H1 (cell line): ENCODE measurements around the gene DCP1A. TPM values are rescaled to one million over a fixed set of nuclear protein-coding genes. Genes with fewer than 3 reads are reported as not detected.

ENCODE experiments used
- RXRA ChIP-seq: IDR thresholded peaks from 2 replicates; pipeline ENCODE4 v1.6.1; 2011; ENCODE audit warnings: low read depth, mild to moderate bottlenecking, low read length, moderate library complexity; ENCODE audit not compliant: insufficient read depth
- SIN3A ChIP-seq, 2 experiments: IDR thresholded peaks in 1 of 2; conservative IDR thresholded peaks in 1 of 2; 2 replicates each; pipeline ENCODE4 v1.6.1; 2011 to 2012; ENCODE audit warnings: low read length in 2 of 2, improper control_type of control experiment in 1 of 2, low read depth in 1 of 2, mild to moderate bottlenecking in 1 of 2
- polyA plus RNA-seq, 7 experiments: library from polyadenylated mRNA; depleted of rRNA in 3 of 7; stranded (reverse) in 5 of 7; unstranded in 2 of 7; fragments of >200 nt in 5 of 7; fragments of 200-250 nt in 2 of 7; gene quantifications; 1 replicate in 5 of 7; 2 replicates in 1 of 7; 4 replicates in 1 of 7; pipeline versions ENCODE4 v1.2.1 to v1.2.3, GENCODE V29; 2011 to 2013; ENCODE audit warnings: missing spikeins in 2 of 7, mixed read lengths in 2 of 7
- total RNA-seq: library from RNA; stranded (reverse); fragmentation: NEBNext Ultra II Directional; extraction: Animal tissue kit (Norgen Biotek cat#: 25700); gene quantifications from 2 replicates; pipeline ENCODE4 v1.2.1, GENCODE V29; 2021
- TF ChIP-seq, protein P1 (sequence below): fragments of 300-600 bp; sonication (generic); IDR thresholded peaks from 2 replicates; pipeline ENCODE4 v1.7.1; 2012; ENCODE audit warnings: low read length, moderate library complexity, mild to moderate bottlenecking, inconsistent platforms; ENCODE audit not compliant: insufficient replicate concordance

The DCP1A gene
- total and polyA plus RNA-seq, 2 of the 8 experiments (the other 6 are each of a cell fraction or from before 2014, with no cell fraction given) = 13.2 to 15.9 TPM

DNA sequence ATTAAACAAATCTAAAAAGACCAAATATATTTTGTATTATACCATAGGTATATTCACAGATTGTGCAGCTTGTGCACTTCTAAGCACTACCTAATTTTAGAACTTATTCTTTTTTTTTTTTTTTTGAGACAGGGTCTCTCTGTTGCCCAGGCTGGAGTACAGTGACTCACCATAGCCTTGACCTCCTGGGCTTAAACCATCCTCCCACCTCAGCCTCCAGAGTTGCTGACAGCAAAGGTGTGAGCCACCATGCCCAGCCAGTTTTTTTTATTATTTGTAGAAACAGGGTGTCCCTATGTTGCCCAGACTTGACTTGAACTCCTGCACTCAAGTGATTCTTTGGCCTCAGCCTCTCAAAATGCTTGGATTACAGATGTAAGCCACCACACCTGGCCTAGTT lies 79.6 kb downstream of the DCP1A start (continued):
- no peak for TF ChIP-seq RXRA
- TF ChIP-seq, protein P1, sequence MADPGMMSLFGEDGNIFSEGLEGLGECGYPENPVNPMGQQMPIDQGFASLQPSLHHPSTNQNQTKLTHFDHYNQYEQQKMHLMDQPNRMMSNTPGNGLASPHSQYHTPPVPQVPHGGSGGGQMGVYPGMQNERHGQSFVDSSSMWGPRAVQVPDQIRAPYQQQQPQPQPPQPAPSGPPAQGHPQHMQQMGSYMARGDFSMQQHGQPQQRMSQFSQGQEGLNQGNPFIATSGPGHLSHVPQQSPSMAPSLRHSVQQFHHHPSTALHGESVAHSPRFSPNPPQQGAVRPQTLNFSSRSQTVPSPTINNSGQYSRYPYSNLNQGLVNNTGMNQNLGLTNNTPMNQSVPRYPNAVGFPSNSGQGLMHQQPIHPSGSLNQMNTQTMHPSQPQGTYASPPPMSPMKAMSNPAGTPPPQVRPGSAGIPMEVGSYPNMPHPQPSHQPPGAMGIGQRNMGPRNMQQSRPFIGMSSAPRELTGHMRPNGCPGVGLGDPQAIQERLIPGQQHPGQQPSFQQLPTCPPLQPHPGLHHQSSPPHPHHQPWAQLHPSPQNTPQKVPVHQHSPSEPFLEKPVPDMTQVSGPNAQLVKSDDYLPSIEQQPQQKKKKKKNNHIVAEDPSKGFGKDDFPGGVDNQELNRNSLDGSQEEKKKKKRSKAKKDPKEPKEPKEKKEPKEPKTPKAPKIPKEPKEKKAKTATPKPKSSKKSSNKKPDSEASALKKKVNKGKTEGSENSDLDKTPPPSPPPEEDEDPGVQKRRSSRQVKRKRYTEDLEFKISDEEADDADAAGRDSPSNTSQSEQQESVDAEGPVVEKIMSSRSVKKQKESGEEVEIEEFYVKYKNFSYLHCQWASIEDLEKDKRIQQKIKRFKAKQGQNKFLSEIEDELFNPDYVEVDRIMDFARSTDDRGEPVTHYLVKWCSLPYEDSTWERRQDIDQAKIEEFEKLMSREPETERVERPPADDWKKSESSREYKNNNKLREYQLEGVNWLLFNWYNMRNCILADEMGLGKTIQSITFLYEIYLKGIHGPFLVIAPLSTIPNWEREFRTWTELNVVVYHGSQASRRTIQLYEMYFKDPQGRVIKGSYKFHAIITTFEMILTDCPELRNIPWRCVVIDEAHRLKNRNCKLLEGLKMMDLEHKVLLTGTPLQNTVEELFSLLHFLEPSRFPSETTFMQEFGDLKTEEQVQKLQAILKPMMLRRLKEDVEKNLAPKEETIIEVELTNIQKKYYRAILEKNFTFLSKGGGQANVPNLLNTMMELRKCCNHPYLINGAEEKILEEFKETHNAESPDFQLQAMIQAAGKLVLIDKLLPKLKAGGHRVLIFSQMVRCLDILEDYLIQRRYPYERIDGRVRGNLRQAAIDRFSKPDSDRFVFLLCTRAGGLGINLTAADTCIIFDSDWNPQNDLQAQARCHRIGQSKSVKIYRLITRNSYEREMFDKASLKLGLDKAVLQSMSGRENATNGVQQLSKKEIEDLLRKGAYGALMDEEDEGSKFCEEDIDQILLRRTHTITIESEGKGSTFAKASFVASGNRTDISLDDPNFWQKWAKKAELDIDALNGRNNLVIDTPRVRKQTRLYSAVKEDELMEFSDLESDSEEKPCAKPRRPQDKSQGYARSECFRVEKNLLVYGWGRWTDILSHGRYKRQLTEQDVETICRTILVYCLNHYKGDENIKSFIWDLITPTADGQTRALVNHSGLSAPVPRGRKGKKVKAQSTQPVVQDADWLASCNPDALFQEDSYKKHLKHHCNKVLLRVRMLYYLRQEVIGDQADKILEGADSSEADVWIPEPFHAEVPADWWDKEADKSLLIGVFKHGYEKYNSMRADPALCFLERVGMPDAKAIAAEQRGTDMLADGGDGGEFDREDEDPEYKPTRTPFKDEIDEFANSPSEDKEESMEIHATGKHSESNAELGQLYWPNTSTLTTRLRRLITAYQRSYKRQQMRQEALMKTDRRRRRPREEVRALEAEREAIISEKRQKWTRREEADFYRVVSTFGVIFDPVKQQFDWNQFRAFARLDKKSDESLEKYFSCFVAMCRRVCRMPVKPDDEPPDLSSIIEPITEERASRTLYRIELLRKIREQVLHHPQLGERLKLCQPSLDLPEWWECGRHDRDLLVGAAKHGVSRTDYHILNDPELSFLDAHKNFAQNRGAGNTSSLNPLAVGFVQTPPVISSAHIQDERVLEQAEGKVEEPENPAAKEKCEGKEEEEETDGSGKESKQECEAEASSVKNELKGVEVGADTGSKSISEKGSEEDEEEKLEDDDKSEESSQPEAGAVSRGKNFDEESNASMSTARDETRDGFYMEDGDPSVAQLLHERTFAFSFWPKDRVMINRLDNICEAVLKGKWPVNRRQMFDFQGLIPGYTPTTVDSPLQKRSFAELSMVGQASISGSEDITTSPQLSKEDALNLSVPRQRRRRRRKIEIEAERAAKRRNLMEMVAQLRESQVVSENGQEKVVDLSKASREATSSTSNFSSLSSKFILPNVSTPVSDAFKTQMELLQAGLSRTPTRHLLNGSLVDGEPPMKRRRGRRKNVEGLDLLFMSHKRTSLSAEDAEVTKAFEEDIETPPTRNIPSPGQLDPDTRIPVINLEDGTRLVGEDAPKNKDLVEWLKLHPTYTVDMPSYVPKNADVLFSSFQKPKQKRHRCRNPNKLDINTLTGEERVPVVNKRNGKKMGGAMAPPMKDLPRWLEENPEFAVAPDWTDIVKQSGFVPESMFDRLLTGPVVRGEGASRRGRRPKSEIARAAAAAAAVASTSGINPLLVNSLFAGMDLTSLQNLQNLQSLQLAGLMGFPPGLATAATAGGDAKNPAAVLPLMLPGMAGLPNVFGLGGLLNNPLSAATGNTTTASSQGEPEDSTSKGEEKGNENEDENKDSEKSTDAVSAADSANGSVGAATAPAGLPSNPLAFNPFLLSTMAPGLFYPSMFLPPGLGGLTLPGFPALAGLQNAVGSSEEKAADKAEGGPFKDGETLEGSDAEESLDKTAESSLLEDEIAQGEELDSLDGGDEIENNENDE = no peak
- TF ChIP-seq SIN3A (conservative IDR thresholded peaks at IDR 0.05 in 1 of 2, IDR thresholded peaks at IDR 0.05 in 1 of 2; ENCODE audit: low read depth in 1 of 2, low read length in 2 of 2) = no peak
